Activated CD4-positive, alpha-beta T cell treated with anti-CD3 and anti-CD28 coated beads, Interleukin-2, amount 50 U/mL, for 4 hours (primary cell): ENCODE results near the gene HOXD3.

Source experiments
- DNase-seq, 2 experiments: peaks; one replicate each; pipeline ENCODE4 v3.0.0-alpha.2; 2020

HOXD3 gene

DNA sequence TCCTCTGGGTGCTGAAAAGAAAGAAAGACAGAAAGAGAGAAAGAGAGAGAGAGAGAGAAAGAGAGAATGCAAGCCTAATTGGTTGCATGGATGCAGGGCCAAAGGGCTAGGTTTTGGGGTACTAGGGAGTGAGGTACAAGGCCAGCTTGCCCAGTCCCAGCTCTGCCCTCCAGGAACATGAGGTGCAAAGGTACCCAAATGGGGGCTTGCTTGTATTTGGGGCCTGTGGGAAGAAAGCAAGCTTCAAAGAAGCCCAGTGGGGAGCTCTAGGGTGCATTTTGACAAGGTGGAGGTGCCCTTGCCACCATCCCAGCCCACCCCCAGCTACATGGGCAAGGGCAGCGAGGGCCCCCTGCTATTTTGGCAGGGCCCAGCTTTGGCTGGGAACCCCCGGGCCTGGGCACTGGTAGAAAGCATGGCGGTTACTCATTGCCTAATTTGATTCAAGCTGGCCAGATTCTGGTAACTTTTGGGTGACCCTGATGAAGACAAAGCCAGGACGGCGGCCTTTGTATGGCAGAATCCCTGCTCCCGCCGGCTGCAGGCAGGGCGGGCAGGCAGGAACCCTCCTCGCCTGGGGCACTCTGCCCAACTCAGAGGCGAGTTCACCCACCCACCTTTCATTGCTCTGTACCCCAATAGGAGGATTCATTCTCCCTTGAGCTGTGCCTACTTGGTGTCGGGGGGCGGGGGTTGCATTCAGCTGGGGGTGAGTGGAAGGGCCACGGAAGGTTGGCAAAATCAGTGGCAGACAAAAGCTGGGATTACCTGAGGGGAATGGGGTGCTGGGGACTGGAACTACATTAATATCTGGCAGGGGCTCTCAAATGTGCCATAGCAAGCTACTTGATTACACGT is 6.3 kb upstream of the HOXD3 start:
- no peak for DNase-seq

DNA sequence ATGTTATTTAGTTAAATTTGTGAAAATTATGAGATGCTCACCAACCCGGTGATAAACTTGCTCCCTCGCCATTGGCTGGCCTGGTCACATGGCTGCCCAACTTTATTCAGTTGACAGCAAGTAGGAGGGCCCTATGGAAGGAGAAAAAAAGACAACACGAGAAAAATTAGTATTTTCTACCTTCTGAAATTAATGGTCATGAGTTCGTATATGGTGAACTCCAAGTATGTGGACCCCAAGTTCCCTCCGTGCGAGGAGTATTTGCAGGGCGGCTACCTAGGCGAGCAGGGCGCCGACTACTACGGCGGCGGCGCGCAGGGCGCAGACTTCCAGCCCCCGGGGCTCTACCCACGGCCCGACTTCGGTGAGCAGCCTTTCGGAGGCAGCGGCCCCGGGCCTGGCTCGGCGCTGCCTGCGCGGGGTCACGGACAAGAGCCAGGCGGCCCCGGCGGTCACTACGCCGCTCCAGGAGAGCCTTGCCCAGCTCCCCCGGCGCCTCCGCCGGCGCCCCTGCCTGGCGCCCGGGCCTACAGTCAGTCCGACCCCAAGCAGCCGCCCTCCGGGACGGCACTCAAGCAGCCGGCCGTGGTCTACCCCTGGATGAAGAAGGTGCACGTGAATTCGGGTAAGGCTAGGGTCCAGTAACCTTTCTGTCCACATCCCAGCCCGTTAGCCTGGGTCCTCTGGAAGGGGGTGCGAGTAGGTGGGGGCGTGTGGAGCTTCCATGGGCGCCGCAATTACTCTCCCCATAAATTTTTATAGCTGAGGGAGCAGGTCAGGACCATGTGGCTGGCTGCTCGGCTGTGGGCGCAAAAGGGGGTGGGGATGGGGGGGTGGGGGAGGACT is 5.4 kb upstream of the HOXD3 start, which contains the start of gene HOXD4:
Gene HOXD4 (plus strand): TSS at position 109 of the 846 bp plus-strand sequence. CDS start 84 bp downstream, at position 193.
- DNase-seq, result no peak

DNA sequence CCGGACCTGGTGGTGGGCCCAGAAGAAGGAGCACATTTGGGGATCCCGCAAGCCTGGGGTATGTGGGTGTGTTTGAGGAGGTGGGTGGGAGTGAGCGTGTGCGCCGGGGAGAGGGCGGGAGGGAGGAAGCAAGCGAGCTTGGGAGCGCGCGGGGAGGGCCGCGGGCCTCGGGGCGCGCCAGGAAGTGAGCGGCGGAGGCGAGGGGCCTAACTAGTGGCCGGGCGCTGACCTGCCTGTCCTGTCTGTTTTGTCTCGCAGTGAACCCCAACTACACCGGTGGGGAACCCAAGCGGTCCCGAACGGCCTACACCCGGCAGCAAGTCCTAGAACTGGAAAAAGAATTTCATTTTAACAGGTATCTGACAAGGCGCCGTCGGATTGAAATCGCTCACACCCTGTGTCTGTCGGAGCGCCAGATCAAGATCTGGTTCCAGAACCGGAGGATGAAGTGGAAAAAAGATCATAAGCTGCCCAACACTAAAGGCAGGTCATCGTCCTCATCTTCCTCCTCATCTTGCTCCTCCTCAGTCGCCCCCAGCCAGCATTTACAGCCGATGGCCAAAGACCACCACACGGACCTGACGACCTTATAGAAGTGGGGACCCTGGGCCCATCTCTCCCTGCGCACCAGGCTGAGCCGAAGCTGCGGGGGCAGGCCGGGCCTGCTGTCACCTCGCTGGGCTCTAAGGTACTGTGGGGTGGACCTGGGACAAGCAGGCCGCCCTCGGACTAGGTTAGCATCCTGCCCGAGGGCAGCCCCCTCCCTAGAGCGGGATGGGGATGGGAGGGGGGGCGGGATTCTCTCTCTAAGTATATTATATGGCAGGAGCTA is 4.5 kb upstream of the HOXD3 start:
- no peak for DNase-seq

DNA sequence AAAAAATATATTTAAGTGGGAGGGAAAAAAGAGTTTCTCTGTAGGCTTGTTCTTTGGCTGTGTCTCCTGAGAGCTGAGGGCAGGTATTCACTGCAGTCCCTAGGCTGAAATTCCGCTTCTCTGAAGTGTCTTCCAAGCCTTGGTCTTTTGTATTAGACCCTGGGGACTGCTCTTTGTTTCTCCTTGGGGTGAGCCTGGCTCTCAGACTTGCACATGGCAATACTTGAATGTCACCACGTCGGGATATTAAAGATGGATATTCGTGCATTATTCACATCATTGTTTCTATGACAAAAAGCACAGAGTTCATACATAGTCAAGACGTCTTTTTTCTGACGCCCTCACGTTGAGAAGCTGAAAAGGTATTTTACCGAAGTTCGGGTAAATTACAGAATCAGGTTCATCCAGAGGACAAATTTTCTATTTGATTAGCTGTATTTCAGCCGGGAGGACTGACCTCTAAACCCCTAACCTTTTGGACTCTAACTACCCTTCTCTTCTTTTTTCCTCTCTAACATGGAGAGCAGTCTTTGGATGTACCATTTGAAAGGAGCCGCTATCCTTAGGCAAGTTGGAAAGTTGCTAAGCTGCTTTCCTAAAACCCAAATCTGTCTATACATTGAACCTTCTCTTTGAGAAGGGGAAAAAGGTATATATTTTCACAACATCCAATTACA is 2.4 kb upstream of the HOXD3 start:
- DNase-seq, result no peak

DNA sequence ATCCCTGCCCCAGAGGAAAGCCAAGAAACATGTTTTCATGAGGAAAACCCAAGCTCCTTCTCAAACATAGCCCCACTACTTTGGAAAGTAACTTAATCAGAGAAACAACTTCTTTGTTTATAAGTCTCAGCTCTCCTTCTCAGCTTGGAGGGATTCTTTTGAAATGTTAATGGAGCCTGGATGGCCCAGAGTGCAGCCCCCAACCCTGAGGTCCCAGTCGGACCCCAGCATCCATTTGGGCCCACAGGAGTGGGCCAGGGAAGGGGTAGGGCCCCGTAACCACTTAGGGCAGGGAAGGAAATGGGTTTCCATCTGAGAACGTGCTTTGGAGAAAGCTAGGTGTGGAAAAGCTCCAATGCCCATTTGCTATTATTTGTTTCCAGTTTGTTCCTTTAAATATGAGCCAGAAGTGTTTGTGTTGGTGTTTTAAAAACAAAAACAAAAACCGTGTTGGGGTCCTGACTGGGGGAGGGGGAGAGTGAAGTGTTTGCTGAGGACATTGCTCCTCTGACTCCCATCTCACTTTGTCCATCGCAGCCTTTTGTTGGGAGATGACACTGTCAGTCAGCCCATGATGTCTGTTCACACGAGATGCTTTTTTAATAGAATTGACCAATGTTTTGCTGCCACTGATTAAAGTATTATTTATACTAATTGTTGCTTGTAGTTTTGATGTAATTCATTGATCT is 1.6 kb upstream of the HOXD3 start:
- DNase-seq, result no peak

DNA sequence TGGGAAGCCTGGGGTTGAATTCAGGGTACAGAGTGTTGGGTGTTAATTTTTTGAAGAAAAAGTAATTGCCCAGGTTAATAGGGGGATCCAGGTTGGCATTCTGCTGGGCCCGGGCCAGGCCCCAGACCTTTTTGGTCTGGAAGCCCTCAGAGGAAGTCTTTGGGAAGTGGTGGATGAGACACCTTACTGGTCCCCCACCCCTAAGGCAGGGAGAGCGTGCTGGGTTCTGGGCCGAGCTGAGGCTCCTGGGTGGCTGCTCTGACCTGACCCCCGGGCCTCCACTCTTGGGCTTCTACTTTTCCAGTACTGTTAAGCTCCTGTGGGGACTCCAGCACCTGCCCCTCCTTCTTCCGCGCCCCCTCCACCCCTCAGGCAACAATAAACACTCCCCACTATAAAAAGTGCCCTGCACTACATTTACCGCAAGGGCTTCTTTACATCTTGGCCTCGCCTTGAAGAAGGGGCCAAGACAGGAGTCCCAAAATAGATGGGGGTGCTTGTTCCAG is 753 bp upstream of the HOXD3 start:
- DNase-seq, result no peak

DNA sequence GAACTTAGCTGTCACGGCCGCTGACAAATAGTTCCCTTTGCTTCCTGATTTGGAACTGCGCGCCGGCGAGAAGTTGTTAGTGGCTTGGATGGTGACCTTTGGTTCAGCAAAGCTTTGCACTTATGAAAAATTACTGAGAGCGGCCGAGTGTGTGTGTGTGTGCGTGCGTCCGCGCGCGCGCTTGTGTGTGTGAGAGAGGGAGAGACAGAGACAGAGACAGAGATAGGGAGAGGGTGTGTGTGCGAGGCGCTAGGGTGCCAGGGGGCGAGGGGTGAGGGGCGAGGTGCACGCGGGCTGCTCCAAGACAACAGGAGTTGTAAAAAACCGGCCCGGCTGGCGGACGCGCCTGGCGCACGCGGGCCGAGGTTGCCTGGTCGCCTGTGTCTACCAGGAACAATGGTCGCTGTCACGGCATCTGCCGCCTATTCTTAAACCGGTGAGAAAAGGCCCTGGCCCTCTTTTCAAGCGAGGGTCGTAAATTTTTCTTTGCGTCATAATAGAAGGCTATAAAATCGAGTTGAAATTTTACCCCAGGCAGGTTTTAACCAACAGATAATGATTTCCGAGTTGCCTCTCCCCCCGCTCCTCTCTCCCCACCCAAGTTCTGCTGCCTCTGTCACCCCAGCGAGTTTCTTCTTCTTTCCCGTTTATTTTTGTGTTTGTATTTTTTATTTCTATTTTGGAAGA is 535 bp downstream of the HOXD3 start:
- no peak for DNase-seq

DNA sequence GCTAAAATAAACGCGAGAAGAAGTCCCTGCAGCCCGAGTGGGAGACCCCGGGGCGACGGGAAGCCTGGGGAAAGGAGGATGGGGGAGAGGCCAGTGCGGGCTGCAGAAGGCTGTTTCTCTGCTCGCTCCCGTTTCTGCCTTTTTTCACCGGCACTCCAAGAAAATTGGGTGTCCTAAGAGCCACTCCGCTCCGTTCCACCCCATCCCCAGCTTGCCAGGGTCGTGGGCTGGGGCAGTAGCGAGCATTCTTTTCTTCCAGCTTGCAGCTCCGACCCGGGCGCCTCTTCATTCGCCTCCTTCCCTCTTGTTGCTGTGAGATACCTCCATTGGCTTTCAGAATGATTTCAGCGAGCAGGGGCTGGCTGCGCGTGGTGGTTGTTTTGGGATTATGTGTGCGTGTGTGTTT is 1.1 kb downstream of the HOXD3 start:
- no peak for DNase-seq

DNA sequence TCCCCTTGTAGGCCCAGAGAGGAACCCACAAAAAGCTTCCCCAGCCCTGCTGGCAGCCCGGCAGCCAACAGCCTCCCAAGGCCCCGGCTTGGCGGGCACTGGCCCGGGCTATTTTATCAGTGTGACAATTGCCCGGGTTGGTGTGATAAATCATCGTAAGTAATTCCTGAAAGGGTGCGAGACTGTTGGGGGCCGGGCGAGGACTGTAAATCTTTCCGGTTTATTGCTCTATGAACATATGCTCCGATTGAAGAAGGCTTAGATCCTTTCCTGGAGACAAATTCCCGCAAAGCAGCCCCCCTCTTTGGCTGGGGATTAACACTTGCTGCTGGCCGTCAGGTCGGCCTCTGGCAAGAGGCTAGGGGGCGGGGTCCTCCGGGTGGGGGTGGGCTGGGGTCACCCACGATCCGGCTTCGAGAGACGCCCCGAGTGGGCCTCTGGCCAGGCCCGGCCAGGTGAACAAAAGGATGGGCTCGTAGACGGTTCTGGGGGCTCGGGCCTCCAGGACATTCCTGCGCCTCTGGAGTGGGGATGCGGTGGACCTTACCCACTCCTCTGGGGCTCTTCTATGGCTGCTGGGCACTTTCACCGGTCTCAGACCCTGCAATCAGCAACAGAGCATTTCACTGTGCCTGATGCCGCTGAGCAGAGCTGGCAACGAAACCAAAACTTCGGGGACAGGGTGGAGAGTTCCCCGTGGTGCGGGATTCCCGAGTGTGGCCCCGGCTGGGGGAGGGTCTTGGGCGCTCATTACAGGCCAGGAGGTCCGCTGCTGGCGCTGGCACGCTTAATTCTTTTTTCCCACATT is 2.0 kb downstream of the HOXD3 start:
- DNase-seq, result no peak

DNA sequence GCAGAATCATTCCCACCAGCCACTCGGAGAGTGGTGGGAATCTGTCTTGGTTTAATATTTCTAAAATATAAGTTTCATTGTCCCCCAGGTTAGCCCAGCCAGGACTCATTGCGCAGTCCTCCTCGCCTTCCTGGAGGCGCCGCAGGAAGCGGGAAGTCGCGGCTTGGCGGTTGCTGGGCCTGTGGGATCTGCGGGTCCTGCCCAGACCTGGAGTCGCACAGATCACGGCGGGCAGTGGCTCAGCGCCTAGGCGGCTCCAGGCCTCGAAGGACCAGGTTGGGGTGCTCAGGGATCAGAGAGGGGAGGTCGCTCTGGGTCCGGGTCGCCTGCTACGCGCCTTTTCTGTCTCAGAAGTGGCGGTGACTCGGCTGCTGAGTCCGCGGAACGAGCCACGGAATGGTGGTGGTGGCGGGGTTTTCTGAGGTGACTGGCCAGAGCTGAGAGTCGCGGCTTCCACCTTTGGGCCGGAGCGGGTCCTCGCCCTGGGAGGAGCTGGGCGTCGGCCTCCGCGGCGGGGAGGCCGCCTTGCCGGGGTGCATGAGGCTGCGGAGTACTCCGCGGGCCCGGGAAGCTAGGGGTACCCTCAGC is 2.6 kb downstream of the HOXD3 start:
- DNase-seq, result no peak

DNA sequence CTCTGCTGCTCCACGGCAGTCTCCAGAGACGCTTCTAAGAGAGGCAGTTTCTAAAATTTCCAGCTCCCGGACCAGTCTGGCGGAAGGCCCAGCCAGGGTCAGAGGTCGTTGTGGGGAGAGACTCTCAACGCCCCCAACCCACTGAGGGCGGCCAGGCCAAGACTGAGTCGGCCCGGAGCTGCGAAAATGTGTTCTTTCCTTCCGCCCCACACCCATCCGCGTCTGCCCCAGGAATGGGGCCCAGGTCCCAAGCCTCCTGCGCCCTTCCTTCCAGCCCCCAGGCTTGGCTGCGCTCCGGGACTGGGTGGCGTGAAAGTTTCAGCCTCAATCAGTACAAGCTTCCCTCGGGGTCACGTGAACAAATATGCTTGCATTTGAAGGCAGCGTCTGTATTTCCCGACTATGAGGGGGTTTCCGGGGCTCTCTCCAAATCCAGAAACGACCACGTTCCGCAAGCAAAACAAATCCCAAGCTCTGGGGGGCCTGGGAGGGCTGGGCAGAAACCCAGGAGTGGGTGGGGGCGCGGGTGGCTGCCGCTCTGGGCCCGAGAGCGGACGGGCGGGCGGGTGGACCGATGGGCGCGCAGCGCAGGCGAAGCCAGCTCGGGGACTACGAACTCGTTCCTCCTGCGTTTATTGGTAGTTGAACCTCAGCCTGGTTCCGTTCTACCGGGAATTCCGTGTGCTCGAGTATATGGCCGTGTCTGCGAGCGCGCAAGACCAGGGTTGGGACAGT is 3.3 kb downstream of the HOXD3 start:
- DNase-seq, result no peak

DNA sequence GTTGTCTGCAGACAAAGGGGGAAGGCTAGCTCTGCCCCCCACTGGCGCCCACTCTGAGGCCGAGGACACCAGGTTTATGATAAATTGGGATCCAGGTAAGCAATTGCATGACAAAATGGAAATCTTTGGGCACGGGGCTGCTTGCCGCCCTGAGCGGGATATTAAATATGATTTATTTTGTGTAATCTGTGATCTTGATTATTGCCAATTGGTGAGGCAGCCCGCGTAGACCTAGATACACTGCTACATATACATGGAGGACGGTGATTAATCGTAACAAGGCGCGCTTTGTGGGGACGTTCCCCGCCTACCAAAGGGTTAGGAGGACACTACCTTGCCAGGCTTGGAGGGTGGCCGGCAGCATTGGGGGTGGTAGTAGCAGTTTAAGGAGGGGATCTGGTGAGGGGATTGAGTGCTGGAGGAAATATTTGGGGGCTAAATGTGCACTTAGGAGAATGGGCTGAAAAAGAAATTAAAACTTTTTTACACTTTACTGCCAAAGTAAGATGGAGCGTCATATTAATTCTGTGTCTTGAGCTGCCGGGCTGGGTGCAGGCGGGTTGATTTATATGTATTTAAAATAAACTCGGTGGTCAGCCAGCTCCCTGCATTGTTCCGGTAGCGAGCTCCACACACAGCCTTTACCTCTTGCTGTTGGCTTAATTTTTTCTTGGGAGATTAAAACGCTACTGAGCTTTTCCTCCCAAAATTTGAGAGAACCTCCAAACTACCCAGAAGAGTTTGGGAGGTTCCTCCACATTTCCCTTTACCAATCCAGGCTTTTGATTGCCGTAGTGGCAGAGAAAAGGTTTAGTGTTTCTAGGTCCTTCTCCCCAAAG is 4.1 kb downstream of the HOXD3 start:
- DNase-seq, result no peak

DNA sequence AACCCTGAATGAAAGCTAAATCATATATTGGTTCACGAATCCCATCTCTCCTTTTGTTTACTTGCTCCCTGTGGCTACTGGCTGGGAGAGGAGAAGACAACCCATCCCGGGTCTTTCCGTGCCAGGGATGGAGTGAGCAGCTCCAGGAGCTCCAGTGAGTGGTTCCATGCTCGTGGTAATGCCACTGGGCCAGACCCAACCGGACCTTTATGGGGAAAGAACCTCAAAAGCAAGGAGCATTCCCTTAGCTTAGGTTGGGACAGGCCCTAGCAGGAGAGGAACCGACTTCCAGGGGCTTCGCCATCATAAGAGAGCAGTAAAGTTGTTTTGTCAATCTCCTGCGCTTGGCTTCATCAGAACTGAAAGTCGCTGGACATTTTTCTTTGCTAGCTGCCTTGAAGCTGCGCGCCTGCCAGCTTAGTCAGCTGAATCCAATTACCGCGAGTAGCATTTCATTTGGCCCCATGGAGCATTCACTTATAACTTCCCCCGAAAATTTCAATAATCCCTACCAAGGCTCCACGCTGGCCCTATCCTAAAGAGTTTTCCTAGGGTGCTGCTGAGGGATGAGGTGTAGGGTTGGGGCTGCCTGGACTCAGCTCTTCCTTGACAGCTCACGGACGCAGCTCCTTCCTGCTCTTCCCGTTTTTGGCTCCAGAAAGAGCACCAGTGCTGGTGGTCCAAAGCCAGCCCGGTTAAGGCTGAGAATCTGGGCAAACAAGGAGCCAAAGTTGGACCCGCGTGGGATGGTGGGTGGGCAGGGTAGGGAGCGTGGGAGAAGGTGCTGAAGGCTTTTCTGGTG is 4.9 kb downstream of the HOXD3 start:
- DNase-seq, result no peak

DNA sequence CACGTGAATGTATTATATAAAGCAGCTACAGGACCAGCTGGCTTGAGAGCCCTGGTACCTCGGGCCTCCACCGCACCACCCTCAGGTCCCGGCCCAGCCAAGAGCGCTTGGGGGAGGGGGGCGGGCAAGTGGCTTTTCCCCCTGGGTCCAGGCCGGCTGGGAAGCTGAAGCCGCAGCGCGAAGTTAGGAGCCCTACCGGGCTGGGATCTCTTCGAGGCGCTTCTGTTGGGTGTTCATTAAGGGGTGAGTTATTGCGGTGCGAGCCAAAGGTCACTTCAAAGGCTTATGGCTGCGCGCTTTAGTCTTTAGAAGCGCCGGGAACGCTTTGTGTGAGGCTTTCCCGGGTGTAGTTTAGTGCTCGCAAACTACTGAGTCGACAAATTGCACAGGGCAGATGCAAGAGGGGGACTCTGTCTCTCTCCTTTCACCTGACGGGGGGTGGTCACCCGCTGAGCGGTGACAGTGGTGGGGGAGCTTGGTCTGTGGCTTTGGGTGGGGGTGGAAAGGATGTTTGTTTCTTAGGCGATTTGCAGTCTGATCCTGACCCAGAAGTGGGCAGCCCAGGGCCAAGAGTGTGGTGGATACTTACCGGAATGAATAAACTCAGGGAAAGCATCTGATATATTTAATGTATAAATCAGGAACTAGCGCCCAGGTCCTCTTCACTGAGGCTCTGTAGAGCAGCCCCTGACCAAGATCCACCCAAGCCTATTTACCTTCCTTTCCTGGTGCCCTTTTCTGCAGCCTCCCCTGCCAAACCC is 6.0 kb downstream of the HOXD3 start:
- DNase-seq, result no peak

DNA sequence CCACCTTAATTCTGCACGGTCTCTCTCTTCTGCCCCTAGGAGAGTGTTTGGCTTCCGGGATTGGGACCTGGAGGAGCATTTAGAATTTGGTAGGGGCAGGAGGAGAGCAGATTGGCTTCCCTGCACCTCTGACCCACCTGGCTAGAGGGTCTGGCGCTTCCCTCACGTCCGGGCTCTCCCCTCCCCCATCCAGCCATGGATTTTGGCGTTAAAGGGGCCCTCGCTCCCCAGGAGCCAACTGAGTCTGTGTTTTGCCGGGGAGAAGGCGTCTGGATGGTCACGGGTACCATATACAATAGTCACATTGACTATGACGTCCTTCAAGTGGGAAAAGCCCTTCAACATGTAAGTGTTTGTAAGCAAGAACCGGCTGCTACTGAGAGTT is 6.6 kb downstream of the HOXD3 start:
- DNase-seq, result no peak

DNA sequence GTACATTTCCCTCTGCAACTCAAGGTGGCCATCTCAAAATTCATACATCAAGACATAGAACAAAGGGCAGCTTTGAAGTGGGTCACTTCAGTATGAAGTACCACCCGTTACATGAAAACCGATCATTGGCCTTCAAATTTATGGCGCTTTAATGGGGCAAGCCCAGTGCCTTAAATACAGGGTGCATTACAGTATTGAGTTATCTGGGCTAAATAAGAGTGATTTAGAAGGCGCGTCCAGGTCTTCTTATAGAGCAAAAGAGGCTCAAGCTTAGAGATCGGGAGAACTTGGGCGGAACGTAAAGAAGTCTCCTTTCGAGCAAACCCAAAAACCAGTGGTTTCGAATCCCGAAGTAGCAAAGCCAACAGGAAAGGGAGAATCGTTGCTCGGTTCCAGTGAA is 7.1 kb downstream of the HOXD3 start:
- no peak for DNase-seq
